HEK293 (cell line): ENCODE data around the gene CCDC142.

ENCODE experiments used
- CTCF ChIA-PET: fragments of 350-600 bp; formaldehyde crosslinking; extraction: SDS; loops from one replicate; lab custom pipeline; 2021; ENCODE audit warnings: antibody characterized with exemption; lab: Yijun Ruan, JAX
- POLR2A ChIA-PET: fragments of 300-600 bp; formaldehyde crosslinking; extraction: SDS; loops from one replicate; lab custom pipeline; 2020; ENCODE audit warnings: antibody characterized with exemption, inconsistent platforms; lab: Yijun Ruan, JAX
- H3K27ac ChIP-seq: fragments of 200-500 bp; sonication (Bioruptor generic); 2 replicates; pipeline ENCODE4 v1.5.1; 2014; ENCODE audit warnings: low read depth, low read length, control low read depth, inconsistent platforms; ENCODE audit errors: extremely low read depth
- H3K36me3 ChIP-seq, 2 experiments: fragments of 200-500 bp in 1 of 2; sonication (Bioruptor generic) in 1 of 2; 1 replicate in 1 of 2; 2 replicates in 1 of 2; pipeline ENCODE4 v1.5.1; 2014 to 2017; ENCODE audit warnings: inconsistent platforms in 2 of 2, low read length in 2 of 2; ENCODE audit not compliant: control insufficient read depth in 2 of 2, insufficient read depth in 1 of 2
- H3K4me1 ChIP-seq: fragments of 200-500 bp; sonication (Bioruptor generic); 2 replicates; pipeline ENCODE4 v1.5.1; 2014; ENCODE audit warnings: mild to moderate bottlenecking, low read length, inconsistent platforms; ENCODE audit not compliant: control insufficient read depth, insufficient read depth
- H3K4me3 ChIP-seq: 2 replicates; pipeline ENCODE4 v1.5.1; 2011; ENCODE audit warnings: low read depth, mild to moderate bottlenecking, control low read depth, low read length, moderate library complexity
- H3K9me3 ChIP-seq: fragments of 200-500 bp; sonication (Bioruptor generic); 2 replicates; pipeline ENCODE4 v1.5.1; 2014; ENCODE audit warnings: low read depth, low read length, inconsistent platforms; ENCODE audit not compliant: control insufficient read depth, insufficient read depth
- EGR2 ChIP-seq: fragments of 450-650 bp; formaldehyde crosslinking; IDR thresholded peaks from 2 replicates; pipeline ENCODE4 v1.5.1; 2016; ENCODE audit warnings: low read depth, missing biosample characterization, missing genetic modification characterization
- GLI2 ChIP-seq: fragments of 450-650 bp; formaldehyde crosslinking; IDR thresholded peaks from 2 replicates; pipeline ENCODE4; 2017; ENCODE audit warnings: missing biosample characterization, missing genetic modification characterization, low read depth, borderline replicate concordance
- GLIS2 ChIP-seq: fragments of 450-650 bp; formaldehyde crosslinking; IDR thresholded peaks from 2 replicates; pipeline ENCODE4 v1.5.1; 2016; ENCODE audit warnings: missing biosample characterization, missing genetic modification characterization
- KLF9 ChIP-seq: fragments of 450-650 bp; formaldehyde crosslinking; IDR thresholded peaks from 2 replicates; pipeline ENCODE4 v1.5.1; 2016; ENCODE audit warnings: missing biosample characterization, missing genetic modification characterization, low read depth
- MZF1 ChIP-seq: fragments of 450-650 bp; formaldehyde crosslinking; IDR thresholded peaks from 2 replicates; pipeline ENCODE4 v1.5.1; 2017; ENCODE audit warnings: missing biosample characterization, missing genetic modification characterization, borderline replicate concordance
- SCRT1 ChIP-seq: fragments of 450-650 bp; formaldehyde crosslinking; IDR thresholded peaks from 2 replicates; pipeline ENCODE4 v1.5.1; 2016; ENCODE audit warnings: missing biosample characterization, missing genetic modification characterization, borderline replicate concordance
- SCRT2 ChIP-seq: fragments of 450-650 bp; formaldehyde crosslinking; IDR thresholded peaks from 2 replicates; pipeline ENCODE4 v1.5.1; 2016; ENCODE audit warnings: missing biosample characterization, missing genetic modification characterization
- SP3 ChIP-seq: fragments of 450-650 bp; formaldehyde crosslinking; IDR thresholded peaks from 2 replicates; pipeline ENCODE4 v1.5.1; 2016; ENCODE audit warnings: missing biosample characterization, missing genetic modification characterization
- ZBTB48 ChIP-seq: fragments of 450-650 bp; formaldehyde crosslinking; IDR thresholded peaks from 2 replicates; pipeline ENCODE4 v1.5.1; 2016; ENCODE audit warnings: missing biosample characterization, missing genetic modification characterization
- ZNF184 ChIP-seq: fragments of 450-650 bp; IDR thresholded peaks from 2 replicates; pipeline ENCODE4 v1.5.1; 2018; ENCODE audit warnings: missing biosample characterization, mild to moderate bottlenecking, missing genetic modification characterization
- ZNF211 ChIP-seq: fragments of 450-650 bp; formaldehyde crosslinking; IDR thresholded peaks from 2 replicates; pipeline ENCODE4 v1.5.1; 2016; ENCODE audit warnings: low read depth, missing biosample characterization, missing genetic modification characterization
- ZNF292 ChIP-seq: fragments of 450-650 bp; formaldehyde crosslinking; IDR thresholded peaks from 2 replicates; pipeline ENCODE4 v1.5.1; 2016; ENCODE audit warnings: low read depth, missing biosample characterization, missing genetic modification characterization, borderline replicate concordance
- ZNF335 ChIP-seq: fragments of 450-650 bp; formaldehyde crosslinking; conservative IDR thresholded peaks from 2 replicates; pipeline ENCODE4 v1.5.1; 2016; ENCODE audit warnings: missing biosample characterization, missing genetic modification characterization
- ZNF529 ChIP-seq: fragments of 450-650 bp; formaldehyde crosslinking; IDR thresholded peaks from 2 replicates; pipeline ENCODE4 v1.5.1; 2017; ENCODE audit warnings: missing genetic modification characterization, missing biosample characterization; ENCODE audit not compliant: insufficient replicate concordance
- ZNF549 ChIP-seq: fragments of 450-650 bp; IDR thresholded peaks from 2 replicates; pipeline ENCODE4 v1.5.1; 2018; ENCODE audit warnings: missing biosample characterization, missing genetic modification characterization, mild to moderate bottlenecking, inconsistent platforms, moderate library complexity
- ZNF560 ChIP-seq: fragments of 450-650 bp; formaldehyde crosslinking; IDR thresholded peaks from 2 replicates; pipeline ENCODE4 v1.5.1; 2017; ENCODE audit warnings: missing biosample characterization, missing genetic modification characterization, borderline replicate concordance
- TF ChIP-seq, protein P1 (sequence below): fragments of 450-650 bp; formaldehyde crosslinking; IDR thresholded peaks from 2 replicates; pipeline ENCODE4 v1.5.1; 2016; ENCODE audit warnings: missing biosample characterization, missing genetic modification characterization
- TF ChIP-seq, protein P2 (sequence below): fragments of 450-650 bp; formaldehyde crosslinking; IDR thresholded peaks from 2 replicates; pipeline ENCODE4 v1.5.1; 2016; ENCODE audit warnings: missing biosample characterization, missing genetic modification characterization
- TF ChIP-seq, protein P3 (sequence below): fragments of 450-650 bp; formaldehyde crosslinking; IDR thresholded peaks from 2 replicates; pipeline ENCODE4 v1.5.1; 2016; ENCODE audit warnings: missing biosample characterization, missing genetic modification characterization

Gene CCDC142

GRCh38 chr2:74530239-74531187 lies 47.7 kb upstream of the CCDC142 start:
- peak overlapping the region; percentile 72; the same call in 1 of the 2 replicates for H3K27ac ChIP-seq
- H3K9me3 ChIP-seq = no peaks in the 10 kb centered on the region
- peaks cover 7 to 68% of the 10 kb centered on the region in 2 experiments; a peak in 1 of 3 replicates for H3K36me3 ChIP-seq
- H3K4me3 ChIP-seq = peak overlapping the region; percentile 57
- no peaks in the 10 kb centered on the region; the same call in 1 of the 2 replicates for H3K4me1 ChIP-seq
- no peak for TF ChIP-seq ZNF549 (tag by site-specific recombination)
- no peak for TF ChIP-seq SCRT1
- no peak for TF ChIP-seq ZNF292 (tag by site-specific recombination)
- TF ChIP-seq ZNF560 = no peak
- TF ChIP-seq GLI2 (tag by site-specific recombination) = no peak
- TF ChIP-seq ZNF529 (tag by site-specific recombination) = no peak
- TF ChIP-seq GLIS2 (tag by site-specific recombination) = peak; percentile 28; the same call in 1 of the 2 replicates
- TF ChIP-seq EGR2 (tag by site-specific recombination) = no peak
- TF ChIP-seq, protein P1, sequence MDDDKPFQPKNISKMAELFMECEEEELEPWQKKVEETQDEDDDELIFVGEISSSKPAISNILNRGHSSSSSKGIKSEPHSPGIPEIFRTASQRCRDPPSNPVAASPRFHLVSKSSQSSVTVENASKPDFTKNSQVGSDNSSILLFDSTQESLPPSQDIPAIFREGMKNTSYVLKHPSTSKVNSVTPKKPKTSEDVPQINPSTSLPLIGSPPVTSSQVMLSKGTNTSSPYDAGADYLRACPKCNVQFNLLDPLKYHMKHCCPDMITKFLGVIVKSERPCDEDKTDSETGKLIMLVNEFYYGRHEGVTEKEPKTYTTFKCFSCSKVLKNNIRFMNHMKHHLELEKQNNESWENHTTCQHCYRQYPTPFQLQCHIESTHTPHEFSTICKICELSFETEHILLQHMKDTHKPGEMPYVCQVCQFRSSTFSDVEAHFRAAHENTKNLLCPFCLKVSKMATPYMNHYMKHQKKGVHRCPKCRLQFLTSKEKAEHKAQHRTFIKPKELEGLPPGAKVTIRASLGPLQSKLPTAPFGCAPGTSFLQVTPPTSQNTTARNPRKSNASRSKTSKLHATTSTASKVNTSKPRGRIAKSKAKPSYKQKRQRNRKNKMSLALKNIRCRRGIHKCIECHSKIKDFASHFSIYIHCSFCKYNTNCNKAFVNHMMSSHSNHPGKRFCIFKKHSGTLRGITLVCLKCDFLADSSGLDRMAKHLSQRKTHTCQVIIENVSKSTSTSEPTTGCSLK (tag by site-specific recombination) = no peak
- no peak for TF ChIP-seq ZNF335 (tag by site-specific recombination)
- peak; percentile 79 for TF ChIP-seq SCRT2 (tag by site-specific recombination)
- no peak for TF ChIP-seq ZNF211 (tag by site-specific recombination)
- peak; percentile 7; the same call in 1 of the 2 replicates for TF ChIP-seq SP3 (tag by site-specific recombination)
- no peak for TF ChIP-seq ZNF184 (tag by site-specific recombination)
- TF ChIP-seq KLF9 (tag by site-specific recombination) = 0 out of 2 replicates have a peak, but pooled peaks have one; percentile 2
- TF ChIP-seq, protein P2, sequence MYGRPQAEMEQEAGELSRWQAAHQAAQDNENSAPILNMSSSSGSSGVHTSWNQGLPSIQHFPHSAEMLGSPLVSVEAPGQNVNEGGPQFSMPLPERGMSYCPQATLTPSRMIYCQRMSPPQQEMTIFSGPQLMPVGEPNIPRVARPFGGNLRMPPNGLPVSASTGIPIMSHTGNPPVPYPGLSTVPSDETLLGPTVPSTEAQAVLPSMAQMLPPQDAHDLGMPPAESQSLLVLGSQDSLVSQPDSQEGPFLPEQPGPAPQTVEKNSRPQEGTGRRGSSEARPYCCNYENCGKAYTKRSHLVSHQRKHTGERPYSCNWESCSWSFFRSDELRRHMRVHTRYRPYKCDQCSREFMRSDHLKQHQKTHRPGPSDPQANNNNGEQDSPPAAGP (tag by site-specific recombination) = no peak
- TF ChIP-seq MZF1 = no peak
- TF ChIP-seq, protein P3, sequence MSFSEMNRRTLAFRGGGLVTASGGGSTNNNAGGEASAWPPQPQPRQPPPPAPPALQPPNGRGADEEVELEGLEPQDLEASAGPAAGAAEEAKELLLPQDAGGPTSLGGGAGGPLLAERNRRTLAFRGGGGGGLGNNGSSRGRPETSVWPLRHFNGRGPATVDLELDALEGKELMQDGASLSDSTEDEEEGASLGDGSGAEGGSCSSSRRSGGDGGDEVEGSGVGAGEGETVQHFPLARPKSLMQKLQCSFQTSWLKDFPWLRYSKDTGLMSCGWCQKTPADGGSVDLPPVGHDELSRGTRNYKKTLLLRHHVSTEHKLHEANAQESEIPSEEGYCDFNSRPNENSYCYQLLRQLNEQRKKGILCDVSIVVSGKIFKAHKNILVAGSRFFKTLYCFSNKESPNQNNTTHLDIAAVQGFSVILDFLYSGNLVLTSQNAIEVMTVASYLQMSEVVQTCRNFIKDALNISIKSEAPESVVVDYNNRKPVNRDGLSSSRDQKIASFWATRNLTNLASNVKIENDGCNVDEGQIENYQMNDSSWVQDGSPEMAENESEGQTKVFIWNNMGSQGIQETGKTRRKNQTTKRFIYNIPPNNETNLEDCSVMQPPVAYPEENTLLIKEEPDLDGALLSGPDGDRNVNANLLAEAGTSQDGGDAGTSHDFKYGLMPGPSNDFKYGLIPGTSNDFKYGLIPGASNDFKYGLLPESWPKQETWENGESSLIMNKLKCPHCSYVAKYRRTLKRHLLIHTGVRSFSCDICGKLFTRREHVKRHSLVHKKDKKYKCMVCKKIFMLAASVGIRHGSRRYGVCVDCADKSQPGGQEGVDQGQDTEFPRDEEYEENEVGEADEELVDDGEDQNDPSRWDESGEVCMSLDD = peak; percentile 37; the same call in 1 of the 2 replicates
- TF ChIP-seq ZBTB48 (tag by site-specific recombination) = peak; percentile 33; the same call in 1 of the 2 replicates
- ChIA-PET POLR2A (interaction anchor here (0.5 to 2.4 kb wide), 19 partner anchors 9 to 1118 kb away, joined by 3 to 18 read pairs (median 6); partner anchors contain the start of genes CCDC142, MRPL53, PCGF1 and TLX2), CTCF (interaction anchor here (0.6 to 4.3 kb wide), 6 partner anchors 13 to 1014 kb away, joined by 3 to 34 read pairs (median 9); partner anchors contain the start of genes CCDC142 and TTC31)
